ENCODE measurements around the gene ANKRD52.
"Not testable (repeated sequence)": the region's sequence is repeated elsewhere in the genome, so short reads cannot be mapped to it uniquely, and the experiment has no call there.

The ANKRD52 gene

DNA sequence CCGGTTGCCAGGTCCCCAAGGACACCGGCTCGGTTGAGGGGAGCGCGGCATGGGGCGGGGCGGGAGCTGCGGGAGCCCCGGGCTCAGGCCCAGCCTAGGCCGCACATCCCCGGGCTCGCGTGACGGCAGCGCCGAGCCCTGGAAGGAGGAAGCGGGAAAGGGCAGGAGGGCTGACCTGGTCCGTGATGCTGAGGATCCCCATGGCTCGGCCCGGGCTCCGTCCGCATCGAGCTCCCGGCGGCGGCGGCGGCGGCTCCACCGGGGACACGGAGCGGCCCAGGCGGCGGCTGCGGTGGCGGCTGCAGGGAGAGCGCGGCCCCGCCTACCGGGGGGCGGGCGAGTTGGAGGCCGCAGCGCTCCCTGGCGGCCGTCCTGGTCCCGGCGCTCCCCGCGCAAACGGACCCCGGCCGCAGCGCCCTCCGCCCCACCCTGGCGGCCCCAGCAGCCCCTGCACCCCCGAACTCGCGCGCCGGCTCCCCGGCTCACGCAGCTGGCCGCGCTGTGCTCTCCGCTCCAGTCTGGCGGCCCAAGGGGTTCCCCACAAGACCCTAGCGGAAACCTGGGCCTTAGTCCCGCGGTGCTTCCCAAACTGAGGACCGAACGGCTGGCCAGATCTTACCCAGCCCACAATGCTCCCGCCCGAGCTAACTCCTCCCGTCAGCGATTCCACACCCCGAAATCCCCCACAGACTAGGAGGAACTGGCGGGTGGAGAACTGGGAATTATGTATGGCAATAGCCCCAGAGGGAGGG is at the start of gene ANKRD52:
Gene ANKRD52, minus strand, starts transcription at position 317 of the 752 bp plus-strand sequence. Its CDS starts 115 bp downstream, at position 202.
- peak; percentile 55 to 61 for DNase-seq

- DNase-seq, result no peak
Observed at GRCh38 chr12:56307221-56307965, 49.2 kb upstream of the ANKRD52 start.

- DNase-seq, result no peak
Observed at GRCh38 chr12:56304872-56305590, 46.8 kb upstream of the ANKRD52 start.

GRCh38 chr12:56304276-56304675 is 46.1 kb upstream of the ANKRD52 start:
- no peak for DNase-seq

- no peak for DNase-seq
Observed at GRCh38 chr12:56300644-56301464, 42.7 kb upstream of the ANKRD52 start.

DNA sequence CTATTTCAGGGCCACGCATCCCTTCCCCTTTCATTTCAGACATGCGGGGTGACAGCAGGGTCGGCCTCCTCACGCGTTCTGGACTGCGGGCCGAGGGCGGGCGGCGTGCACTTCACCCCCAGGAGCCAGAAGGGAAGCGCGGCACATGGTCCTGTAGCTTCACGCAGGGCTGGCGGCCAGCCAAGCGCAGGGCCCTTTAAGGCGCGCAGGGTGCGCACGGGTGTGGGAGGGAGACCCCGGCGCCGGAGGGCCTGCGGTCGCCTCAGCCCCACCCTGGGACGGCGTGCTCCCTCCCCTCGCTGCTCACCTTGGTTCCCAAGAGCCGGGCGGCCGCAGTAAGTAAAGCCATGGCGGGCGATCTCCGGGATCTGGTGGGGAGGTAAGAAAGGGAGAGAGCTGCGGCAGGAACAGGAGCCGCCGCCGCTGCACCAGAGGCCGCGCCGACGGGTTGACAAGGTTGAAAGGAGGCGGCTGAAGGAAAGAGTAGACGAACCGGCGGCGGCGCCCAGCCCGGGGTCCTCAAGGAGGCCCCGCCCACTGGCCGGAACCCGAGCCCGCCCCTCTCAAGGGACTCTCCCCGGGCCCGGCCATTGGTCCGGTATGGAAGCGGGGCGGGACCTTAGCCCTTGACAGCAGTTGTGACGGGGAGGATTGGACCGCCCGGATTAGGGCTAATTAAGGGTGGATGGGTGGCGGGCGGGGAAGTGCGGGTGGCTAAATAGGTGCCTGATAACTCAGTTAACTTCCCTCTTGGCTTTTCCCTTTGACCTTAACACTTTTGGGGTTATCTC is 41.9 kb upstream of the ANKRD52 start, which contains the start of gene CS:
Gene CS, minus strand, starts transcription at position 478 of the 791 bp plus-strand sequence. Its CDS starts 129 bp downstream, at position 349.
- DNase-seq, result peak; percentile 97 to 98

DNA sequence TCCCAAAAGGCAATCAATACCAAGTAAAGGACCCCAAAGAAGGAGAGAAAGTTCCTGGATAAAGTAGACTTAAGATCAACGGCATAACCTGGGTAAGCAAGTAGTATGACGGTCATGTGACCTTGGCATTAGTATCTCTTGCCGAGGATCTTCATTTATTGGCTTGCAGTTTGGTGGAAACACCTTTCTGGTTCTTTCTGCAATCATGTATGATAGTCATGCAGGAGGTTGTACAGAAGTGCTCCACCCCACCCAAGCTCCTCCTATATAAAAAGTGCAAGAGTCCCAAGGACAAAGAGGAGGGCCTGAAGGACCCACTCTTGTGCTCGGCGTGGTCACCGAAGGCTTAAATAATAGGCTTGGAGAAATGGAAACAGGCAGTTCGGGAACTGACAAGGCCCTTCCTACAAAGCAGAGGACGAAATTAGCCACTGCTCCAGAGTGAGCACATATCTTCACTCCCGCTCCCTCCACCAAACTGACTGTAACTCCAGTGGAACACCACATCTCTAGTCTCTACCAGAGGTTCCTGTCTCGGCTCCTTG is 41.2 kb upstream of the ANKRD52 start:
- peak in 1 of 2 experiments; percentile 16 for DNase-seq

DNA sequence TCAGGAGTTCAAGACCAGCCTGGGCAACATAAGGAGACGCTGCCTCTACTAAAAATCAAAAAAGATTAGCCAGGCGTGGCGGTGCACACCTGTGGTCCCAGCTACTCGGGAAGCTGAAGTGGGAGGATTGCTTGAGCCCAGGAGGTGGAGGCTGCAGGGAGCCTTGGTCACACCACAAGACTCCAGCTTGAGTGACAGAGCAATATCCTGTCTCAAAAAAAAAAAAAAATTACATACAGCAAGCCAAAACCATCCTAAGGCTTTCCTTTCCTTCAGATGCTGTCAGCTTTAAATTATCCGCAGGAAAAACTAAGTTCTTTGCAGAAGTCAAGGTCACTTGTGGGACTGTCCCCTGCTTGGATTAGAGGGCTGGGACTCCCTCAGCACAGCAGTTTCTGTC is 40.6 kb upstream of the ANKRD52 start:
- DNase-seq, result no peak

GRCh38 chr12:56297400-56297799 is 39.2 kb upstream of the ANKRD52 start:
- no peak for DNase-seq

GRCh38 chr12:56296295-56296694 is 38.1 kb upstream of the ANKRD52 start:
- DNase-seq, result no peak

GRCh38 chr12:56293795-56294194 is 35.6 kb upstream of the ANKRD52 start:
- no peak for DNase-seq

GRCh38 chr12:56288705-56289387 is 30.7 kb upstream of the ANKRD52 start:
- peak; percentile 65 to 67 for DNase-seq

DNA sequence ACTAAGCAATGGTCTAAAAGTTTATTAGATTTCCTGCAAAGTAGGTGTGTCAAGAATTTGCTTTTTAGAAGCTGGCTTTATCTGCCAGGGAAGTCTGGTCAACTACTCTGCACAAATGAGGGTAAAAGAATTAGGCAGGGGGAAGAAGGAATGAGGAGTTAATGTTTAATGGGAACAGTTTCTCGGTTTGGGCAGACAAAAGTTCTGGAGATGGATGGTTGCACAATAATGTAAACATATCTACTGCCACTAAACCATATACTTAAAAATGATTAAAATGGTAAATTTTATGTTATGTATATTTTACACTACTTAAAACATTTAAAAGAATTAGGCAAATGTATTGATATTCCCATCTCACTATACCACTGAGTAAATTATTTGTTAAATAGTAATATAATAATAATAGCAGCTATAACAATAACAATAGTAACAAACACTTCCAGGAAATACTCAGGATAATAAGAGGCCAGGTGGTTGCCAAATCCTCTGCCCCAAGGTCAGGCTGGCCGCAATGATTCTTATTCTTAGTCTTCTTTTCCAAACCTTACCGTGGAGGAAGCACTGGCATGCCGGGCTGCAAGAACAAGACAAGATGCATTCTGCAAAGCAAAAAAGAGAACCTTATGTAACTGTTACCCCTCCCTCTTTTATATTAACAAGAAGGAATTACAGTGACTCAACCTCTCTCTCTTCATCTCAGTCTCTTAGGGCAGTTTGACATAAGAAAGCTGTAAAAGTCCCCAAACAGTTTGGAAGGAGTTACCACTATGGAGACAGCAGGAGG is 28.1 kb upstream of the ANKRD52 start:
- no peak for DNase-seq

DNA sequence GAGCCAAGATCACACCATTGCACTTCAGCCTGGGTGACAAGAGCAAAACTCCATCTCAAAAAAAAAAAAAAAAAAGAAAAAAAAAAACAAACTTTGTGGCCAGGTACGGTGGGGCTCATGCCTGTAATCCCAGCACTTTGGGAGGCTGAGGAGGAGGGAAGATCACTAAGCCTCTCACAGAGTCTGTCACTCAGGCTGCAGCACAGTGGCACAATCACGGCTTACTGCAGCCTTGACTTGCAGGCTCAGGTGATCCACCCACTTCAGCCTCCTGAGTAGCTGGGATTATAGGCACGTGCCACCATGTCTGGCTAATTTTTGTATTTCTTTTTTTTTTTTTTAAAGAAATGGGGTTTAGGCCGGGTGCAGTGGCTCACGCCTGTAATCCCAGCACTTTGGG is 26.1 kb upstream of the ANKRD52 start:
- DNase-seq, result not testable (repeated sequence)

- no peak for DNase-seq
Observed at GRCh38 chr12:56282579-56282978, 24.4 kb upstream of the ANKRD52 start.

GRCh38 chr12:56282030-56282429 is 23.8 kb upstream of the ANKRD52 start:
- DNase-seq, result no peak

GRCh38 chr12:56280849-56281248 is 22.7 kb upstream of the ANKRD52 start:
- DNase-seq, result no peak

GRCh38 chr12:56278905-56279304 is 20.7 kb upstream of the ANKRD52 start:
- DNase-seq, result no peak

DNA sequence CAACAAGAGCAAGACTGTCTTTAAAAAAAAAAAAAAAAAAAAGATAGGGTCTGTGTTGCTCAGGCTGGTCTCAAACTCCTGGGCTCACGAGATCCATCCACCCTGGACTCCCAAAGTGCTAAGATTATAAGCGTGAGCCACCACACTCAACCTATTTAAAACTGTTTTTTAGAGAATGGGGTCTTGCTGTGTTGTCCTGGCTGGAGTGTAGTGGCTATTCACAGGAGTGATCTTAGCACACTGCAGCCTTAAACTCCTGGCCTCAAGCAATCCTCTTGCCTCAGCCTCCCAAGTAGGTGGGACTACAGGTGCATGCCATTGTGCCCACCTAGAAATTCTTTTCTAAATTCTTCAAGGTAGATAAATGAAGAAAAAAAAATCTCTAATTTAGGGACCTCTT is 16.1 kb upstream of the ANKRD52 start:
- DNase-seq, result no peak

DNA sequence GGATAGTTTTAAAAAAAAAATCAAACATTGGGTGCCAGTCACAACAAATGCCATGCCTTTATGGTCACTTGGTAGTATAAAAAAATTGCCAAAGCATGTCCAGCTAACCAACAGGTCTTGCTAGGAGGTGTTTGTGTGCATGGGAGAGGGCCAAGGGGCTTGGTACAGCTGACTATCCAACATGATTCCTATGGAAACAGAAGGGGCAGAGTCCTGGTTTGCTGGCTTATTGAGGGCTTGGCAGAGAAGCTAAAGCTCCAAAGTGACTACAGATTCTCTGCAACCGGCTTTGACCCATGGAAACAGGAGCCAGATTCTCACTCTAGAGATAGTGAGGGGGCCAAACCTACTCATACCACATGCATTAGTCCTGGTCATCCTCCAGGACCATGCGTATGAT is 14.3 kb upstream of the ANKRD52 start:
- not testable (repeated sequence) for DNase-seq
